ENCODE results near the gene TRIP10. TPM values are rescaled to one million over a fixed set of nuclear protein-coding genes. Genes with fewer than 3 reads are reported as not detected.
"Not testable (repeated sequence)": the region's sequence is repeated elsewhere in the genome, so short reads cannot be mapped to it uniquely, and the experiment has no call there.

TRIP10 gene
- total RNA-seq, 1 experiment from 2014 or later = 49.7 TPM

DNA sequence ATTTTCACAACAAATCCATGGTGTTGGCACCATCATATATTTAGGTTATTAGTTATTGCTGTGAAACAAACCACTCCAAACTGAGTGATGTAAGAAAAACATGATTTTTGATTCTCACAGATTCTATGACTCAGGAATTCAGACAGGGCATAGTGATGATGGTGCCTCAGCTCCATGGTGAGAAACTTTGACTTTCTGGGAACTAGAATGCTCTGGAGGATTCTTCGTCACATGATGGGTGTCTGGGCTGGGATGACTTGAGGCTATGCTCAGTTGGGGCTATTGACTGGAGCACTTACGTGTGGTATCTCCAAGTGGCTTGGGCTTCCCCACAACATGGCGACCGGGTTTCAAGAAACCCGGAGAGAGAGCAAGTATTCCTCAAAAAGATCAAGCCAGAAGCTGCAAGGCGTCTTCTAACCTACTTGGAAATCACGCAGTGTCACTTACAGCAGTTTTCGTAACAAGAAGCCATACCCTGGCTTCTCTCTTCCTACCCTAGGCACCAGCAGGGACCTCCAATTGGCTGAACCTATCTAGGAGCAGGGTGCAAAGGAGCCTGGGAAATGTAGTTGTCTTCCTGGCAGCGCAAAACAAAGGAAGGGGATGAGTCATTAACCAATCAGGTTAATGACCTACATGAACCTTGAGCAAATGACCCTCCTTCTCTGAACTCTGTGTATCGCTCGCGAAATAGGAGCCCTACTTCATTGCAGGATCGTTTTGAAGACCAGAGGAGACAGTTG lies 55.4 kb downstream of the TRIP10 start:
- peaks cover 15% of the 10 kb centered on the region for H3K9me3 Mint-ChIP-seq (ENCODE audit: unreplicated experiment)
- H3K36me3 Mint-ChIP-seq (ENCODE audit: insufficient read depth, unreplicated experiment) = no peaks in the 10 kb centered on the region
- no peak overlapping the region for H3K27ac Mint-ChIP-seq (ENCODE audit: low read depth, unreplicated experiment)
- intact Hi-C loops (cut with micrococcal nuclease) = no loop called here
- H3K27me3 Mint-ChIP-seq (ENCODE audit: insufficient read depth, unreplicated experiment) = peaks cover 19% of the 10 kb centered on the region
- H3K4me1 Mint-ChIP-seq (ENCODE audit: insufficient read depth, unreplicated experiment) = no peaks in the 10 kb centered on the region
- no peak for DNase-seq (ENCODE audit: unreplicated experiment)
- TF ChIP-seq, protein P1, sequence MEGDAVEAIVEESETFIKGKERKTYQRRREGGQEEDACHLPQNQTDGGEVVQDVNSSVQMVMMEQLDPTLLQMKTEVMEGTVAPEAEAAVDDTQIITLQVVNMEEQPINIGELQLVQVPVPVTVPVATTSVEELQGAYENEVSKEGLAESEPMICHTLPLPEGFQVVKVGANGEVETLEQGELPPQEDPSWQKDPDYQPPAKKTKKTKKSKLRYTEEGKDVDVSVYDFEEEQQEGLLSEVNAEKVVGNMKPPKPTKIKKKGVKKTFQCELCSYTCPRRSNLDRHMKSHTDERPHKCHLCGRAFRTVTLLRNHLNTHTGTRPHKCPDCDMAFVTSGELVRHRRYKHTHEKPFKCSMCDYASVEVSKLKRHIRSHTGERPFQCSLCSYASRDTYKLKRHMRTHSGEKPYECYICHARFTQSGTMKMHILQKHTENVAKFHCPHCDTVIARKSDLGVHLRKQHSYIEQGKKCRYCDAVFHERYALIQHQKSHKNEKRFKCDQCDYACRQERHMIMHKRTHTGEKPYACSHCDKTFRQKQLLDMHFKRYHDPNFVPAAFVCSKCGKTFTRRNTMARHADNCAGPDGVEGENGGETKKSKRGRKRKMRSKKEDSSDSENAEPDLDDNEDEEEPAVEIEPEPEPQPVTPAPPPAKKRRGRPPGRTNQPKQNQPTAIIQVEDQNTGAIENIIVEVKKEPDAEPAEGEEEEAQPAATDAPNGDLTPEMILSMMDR (IDR thresholded peaks at IDR 0.05; ENCODE audit: unreplicated experiment) = no peak
- no TSS peak for BruUV-seq (replicated peaks)
- ChIA-PET CTCF (interaction anchor here (0.6 kb wide), 1 partner anchor 20 kb away, joined by 4 read pairs; no protein-coding TSS in a partner anchor), POLR2A (no interaction called here)
- H3K4me3 Mint-ChIP-seq (ENCODE audit: unreplicated experiment) = no peak overlapping the region

DNA sequence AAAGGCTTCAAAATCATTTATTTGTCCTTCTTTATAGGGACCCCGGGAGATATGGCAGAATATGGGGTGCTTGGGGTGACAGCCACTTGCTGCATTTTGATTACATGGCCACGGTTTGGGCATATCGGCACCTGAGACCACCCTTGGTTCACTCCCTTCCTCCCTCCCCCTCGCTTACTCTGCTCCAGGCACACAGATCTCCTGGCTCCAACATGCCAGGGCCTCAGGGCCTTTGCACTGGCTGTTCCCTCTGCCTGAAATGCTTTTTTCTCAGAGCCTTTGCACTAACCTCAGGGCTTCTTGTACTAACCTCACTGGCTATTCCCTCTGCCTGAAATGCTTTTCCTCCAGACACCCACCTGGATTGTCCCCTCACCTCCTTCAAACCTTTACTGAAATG lies 56.8 kb downstream of the TRIP10 start:
- Mint-ChIP-seq H3K27ac (ENCODE audit: low read depth, unreplicated experiment) (no peak overlapping the region), H3K9me3 (ENCODE audit: unreplicated experiment) (peaks cover 14% of the 10 kb centered on the region), H3K4me1 (ENCODE audit: insufficient read depth, unreplicated experiment) (peaks cover 7% of the 10 kb centered on the region), H3K36me3 (ENCODE audit: insufficient read depth, unreplicated experiment) (no peaks in the 10 kb centered on the region), H3K27me3 (ENCODE audit: insufficient read depth, unreplicated experiment) (peaks cover 14% of the 10 kb centered on the region), H3K4me3 (ENCODE audit: unreplicated experiment) (no peak overlapping the region)
- ChIA-PET CTCF (interaction anchor here (0.6 kb wide), 1 partner anchor 98 kb away, joined by 5 read pairs; no protein-coding TSS in a partner anchor), POLR2A (no interaction called here)
- intact Hi-C loops (cut with micrococcal nuclease) = no loop called here
- TF ChIP-seq, protein P1 (IDR thresholded peaks at IDR 0.05; ENCODE audit: unreplicated experiment) = no peak
- DNase-seq (ENCODE audit: unreplicated experiment) = no peak
- no TSS peak for BruUV-seq (replicated peaks)

DNA sequence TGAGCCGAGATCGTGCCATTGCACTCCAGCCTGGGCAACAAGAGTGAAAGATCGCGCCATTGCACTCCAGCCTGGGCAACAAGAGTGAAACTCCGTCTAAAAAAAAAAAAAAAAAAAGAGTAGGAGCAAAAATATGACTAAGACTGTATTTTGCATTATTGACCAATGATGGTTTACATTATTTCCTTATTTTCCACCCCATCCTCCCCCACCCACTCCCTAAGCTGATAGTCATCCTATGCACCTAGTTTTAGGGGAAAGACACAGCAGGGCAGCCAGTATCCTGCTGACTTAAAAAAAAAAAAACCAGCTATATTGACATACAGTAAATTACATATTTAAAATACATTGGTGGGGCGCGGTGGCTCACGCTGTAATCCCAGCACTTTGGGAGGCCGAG lies 58.2 kb downstream of the TRIP10 start:
- Mint-ChIP-seq H3K27me3 (ENCODE audit: insufficient read depth, unreplicated experiment) (peaks cover under 1% of the 10 kb centered on the region), H3K27ac (ENCODE audit: low read depth, unreplicated experiment) (no peak overlapping the region), H3K9me3 (ENCODE audit: unreplicated experiment) (peaks cover 8% of the 10 kb centered on the region), H3K4me3 (ENCODE audit: unreplicated experiment) (no peak overlapping the region), H3K4me1 (ENCODE audit: insufficient read depth, unreplicated experiment) (peaks cover 7% of the 10 kb centered on the region), H3K36me3 (ENCODE audit: insufficient read depth, unreplicated experiment) (no peaks in the 10 kb centered on the region)
- TF ChIP-seq, protein P1 (IDR thresholded peaks at IDR 0.05; ENCODE audit: unreplicated experiment) = no peak
- ChIA-PET CTCF (interaction anchor here (0.6 kb wide), 1 partner anchor 674 kb away, joined by 3 read pairs; no protein-coding TSS in a partner anchor), POLR2A (no interaction called here)
- no peak for DNase-seq (ENCODE audit: unreplicated experiment)
- intact Hi-C loops (cut with micrococcal nuclease) = no loop called here
- no TSS peak for BruUV-seq (replicated peaks)

DNA sequence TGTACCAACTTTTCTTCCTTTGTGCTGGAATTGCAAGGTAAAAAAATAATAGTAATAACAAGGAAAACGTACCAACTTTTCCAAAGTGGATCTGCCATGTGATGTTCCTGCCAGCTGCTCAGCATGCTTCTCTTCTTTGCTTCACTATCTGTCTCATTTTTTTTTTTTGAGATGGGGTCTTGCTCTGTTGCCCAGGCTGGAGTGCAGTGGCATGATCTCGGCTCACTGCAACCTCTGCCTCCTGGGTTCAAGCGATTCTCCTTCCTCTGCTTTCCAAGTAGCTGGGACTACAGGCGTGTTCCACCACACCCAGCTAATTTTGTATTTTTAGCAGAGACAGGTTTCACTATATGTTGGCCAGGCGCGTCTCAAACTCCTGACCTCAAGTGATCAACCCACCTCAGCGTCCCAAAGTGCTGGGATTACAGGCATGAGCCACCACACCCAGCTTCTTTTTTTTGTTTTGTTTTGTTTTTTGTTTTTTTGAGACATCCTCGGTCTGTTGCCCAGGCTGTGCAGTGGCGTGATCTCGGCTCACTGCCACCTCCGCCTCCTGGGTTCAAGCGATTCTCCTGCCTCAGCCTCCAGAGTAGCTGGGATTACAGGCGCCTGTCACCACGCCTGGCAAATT lies 60.8 kb downstream of the TRIP10 start:
- CTCF ChIA-PET; BruUV-seq (replicated peaks); intact Hi-C loops (cut with micrococcal nuclease); H3K36me3 Mint-ChIP-seq (ENCODE audit: insufficient read depth, unreplicated experiment); H3K4me1 Mint-ChIP-seq (ENCODE audit: insufficient read depth, unreplicated experiment); H3K27me3 Mint-ChIP-seq (ENCODE audit: insufficient read depth, unreplicated experiment); DNase-seq (ENCODE audit: unreplicated experiment); H3K9me3 Mint-ChIP-seq (ENCODE audit: unreplicated experiment): not testable (repeated sequence)
- Mint-ChIP-seq H3K4me3 (ENCODE audit: unreplicated experiment) (peak overlapping the region; percentile 49), H3K27ac (ENCODE audit: low read depth, unreplicated experiment) (peak overlapping the region; percentile 10)
- POLR2A ChIA-PET = interaction anchor here (0.6 to 1.0 kb wide), 3 partner anchors 9 to 296 kb away, joined by 3 to 4 read pairs (median 3); no protein-coding TSS in a partner anchor
